ENCODE data around the gene PPP3R1. TPM values are rescaled to one million over a fixed set of nuclear protein-coding genes. Genes with fewer than 3 reads are reported as not detected.

The PPP3R1 gene
- total and polyA plus RNA-seq, 10 of the 15 experiments (the other 5 are each of a cell fraction or from before 2014, with no cell fraction given) = 1.5 to 61.0 (median 15.8) TPM

GRCh38 chr2:68230241-68231060 lies 21.9 kb downstream of the PPP3R1 start:
- TF ChIP-seq POU2F2 (IDR thresholded peaks at IDR 0.05; ENCODE audit: borderline replicate concordance, low read depth, low read length) (no peak), ATF3 (IDR thresholded peaks at IDR 0.05; ENCODE audit: borderline replicate concordance, extremely low read depth, low read depth, low read length) (no peak), CHD1 (IDR thresholded peaks at IDR 0.05; ENCODE audit: low read depth, low read length) (no peak), JUNB (IDR thresholded peaks at IDR 0.05) (no peak), BCL3 (IDR thresholded peaks at IDR 0.05; ENCODE audit: borderline replicate concordance, insufficient read depth, low read depth, low read length, poor library complexity, severe bottlenecking) (no peak), KDM1A (IDR thresholded peaks at IDR 0.05; ENCODE audit: borderline replicate concordance) (no peak), HDGF (IDR thresholded peaks at IDR 0.05) (no peak), ZBED1 (IDR thresholded peaks at IDR 0.05; ENCODE audit: borderline replicate concordance) (no peak), DPF2 (IDR thresholded peaks at IDR 0.05) (no peak), ASH2L (IDR thresholded peaks at IDR 0.05; ENCODE audit: borderline replicate concordance, low read depth) (no peak), RAD21 (IDR thresholded peaks at IDR 0.05; ENCODE audit: insufficient read depth, low read depth, low read length) (no peak), HDAC2 (IDR thresholded peaks at IDR 0.05) (no peak)
- TF ChIP-seq, protein P1, sequence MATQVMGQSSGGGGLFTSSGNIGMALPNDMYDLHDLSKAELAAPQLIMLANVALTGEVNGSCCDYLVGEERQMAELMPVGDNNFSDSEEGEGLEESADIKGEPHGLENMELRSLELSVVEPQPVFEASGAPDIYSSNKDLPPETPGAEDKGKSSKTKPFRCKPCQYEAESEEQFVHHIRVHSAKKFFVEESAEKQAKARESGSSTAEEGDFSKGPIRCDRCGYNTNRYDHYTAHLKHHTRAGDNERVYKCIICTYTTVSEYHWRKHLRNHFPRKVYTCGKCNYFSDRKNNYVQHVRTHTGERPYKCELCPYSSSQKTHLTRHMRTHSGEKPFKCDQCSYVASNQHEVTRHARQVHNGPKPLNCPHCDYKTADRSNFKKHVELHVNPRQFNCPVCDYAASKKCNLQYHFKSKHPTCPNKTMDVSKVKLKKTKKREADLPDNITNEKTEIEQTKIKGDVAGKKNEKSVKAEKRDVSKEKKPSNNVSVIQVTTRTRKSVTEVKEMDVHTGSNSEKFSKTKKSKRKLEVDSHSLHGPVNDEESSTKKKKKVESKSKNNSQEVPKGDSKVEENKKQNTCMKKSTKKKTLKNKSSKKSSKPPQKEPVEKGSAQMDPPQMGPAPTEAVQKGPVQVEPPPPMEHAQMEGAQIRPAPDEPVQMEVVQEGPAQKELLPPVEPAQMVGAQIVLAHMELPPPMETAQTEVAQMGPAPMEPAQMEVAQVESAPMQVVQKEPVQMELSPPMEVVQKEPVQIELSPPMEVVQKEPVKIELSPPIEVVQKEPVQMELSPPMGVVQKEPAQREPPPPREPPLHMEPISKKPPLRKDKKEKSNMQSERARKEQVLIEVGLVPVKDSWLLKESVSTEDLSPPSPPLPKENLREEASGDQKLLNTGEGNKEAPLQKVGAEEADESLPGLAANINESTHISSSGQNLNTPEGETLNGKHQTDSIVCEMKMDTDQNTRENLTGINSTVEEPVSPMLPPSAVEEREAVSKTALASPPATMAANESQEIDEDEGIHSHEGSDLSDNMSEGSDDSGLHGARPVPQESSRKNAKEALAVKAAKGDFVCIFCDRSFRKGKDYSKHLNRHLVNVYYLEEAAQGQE (IDR thresholded peaks at IDR 0.05; ENCODE audit: low read depth, low read length) = no peak
- TF ChIP-seq, protein P2, sequence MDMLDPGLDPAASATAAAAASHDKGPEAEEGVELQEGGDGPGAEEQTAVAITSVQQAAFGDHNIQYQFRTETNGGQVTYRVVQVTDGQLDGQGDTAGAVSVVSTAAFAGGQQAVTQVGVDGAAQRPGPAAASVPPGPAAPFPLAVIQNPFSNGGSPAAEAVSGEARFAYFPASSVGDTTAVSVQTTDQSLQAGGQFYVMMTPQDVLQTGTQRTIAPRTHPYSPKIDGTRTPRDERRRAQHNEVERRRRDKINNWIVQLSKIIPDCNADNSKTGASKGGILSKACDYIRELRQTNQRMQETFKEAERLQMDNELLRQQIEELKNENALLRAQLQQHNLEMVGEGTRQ (IDR thresholded peaks at IDR 0.05; ENCODE audit: borderline replicate concordance, low read depth, low read length) = no peak
- no peak overlapping the region for H3K4me2 ChIP-seq (ENCODE audit: control insufficient read depth, insufficient read depth)
- H3K9me3 ChIP-seq (replicated peaks; ENCODE audit: control insufficient read depth, insufficient read depth, low read length) = no peaks in the 10 kb centered on the region; the same call in 2 of the 3 replicates
- H4K20me1 ChIP-seq (ENCODE audit: control insufficient read depth, insufficient read depth) = no peaks in the 10 kb centered on the region
- CTCF ChIA-PET = interaction anchor here (1.0 to 1.8 kb wide), 7 partner anchors 13 to 108 kb away, joined by 3 to 5 read pairs (median 3); no protein-coding TSS in a partner anchor
- no peaks in the 10 kb centered on the region for H3K27me3 ChIP-seq (replicated peaks in 1 of 2; ENCODE audit: control insufficient read depth in 2 of 2, insufficient read depth in 2 of 2, low read length in 1 of 2)
- in situ Hi-C loops (cut with MboI) = no loop called here
- no peak overlapping the region for H3K9ac ChIP-seq (ENCODE audit: control insufficient read depth, insufficient read depth, low read length)
- peaks cover 90% of the 10 kb centered on the region for H3K79me2 ChIP-seq (ENCODE audit: control insufficient read depth, insufficient read depth, low read length)
- POLR2A ChIA-PET = no interaction called here
- no peak overlapping the region for H2AFZ ChIP-seq (ENCODE audit: control insufficient read depth, low read depth, low read length)
- no peak overlapping the region; the same call in 1 of the 2 replicates for H3K27ac ChIP-seq (ENCODE audit: control insufficient read depth, insufficient read depth)
- SMC1A ChIA-PET (ENCODE audit: uncharacterized antibody, unreplicated experiment) = interaction anchor here (0.7 to 1.3 kb wide), 3 partner anchors 17 to 34 kb away, joined by 3 read pairs; no protein-coding TSS in a partner anchor
- RAD21 ChIA-PET (ENCODE audit: unreplicated experiment) = interaction anchor here (1.0 kb wide), 1 partner anchor 211 kb away, joined by 3 read pairs; no protein-coding TSS in a partner anchor
- WGBS (ENCODE audit: insufficient coverage, insufficient replicate concordance, low lambda C conversion rate, missing lambda C conversion rate) = 79% methylated on average over 5 of the region's 5 CpGs
- FAIRE-seq (no peak), DNase-seq (ENCODE audit: low read depth, low spot score) (no peak), ATAC-seq (no peak)
- BruUV-seq (replicated peaks) = no TSS peak
- H3K4me1 ChIP-seq (ENCODE audit: control insufficient read depth, insufficient read depth, low read length) = peaks cover 11% of the 10 kb centered on the region
- intact Hi-C loops (cut with micrococcal nuclease; ENCODE audit: unreplicated experiment) = no loop called here
- H3K36me3 ChIP-seq (ENCODE audit: control insufficient read depth in 2 of 2, insufficient read depth in 2 of 2, low read length in 1 of 2) = no peaks in the 10 kb centered on the region
- no peak overlapping the region for H3K4me3 ChIP-seq

Data from GM12878 (cell line).